ENCODE results near the gene TAF4. TPM values are rescaled to one million over a fixed set of nuclear protein-coding genes. Genes with fewer than 3 reads are reported as not detected.

TAF4 gene
- polyA plus RNA-seq, 1 donor from 2014 or later = 10.2 TPM

DNA sequence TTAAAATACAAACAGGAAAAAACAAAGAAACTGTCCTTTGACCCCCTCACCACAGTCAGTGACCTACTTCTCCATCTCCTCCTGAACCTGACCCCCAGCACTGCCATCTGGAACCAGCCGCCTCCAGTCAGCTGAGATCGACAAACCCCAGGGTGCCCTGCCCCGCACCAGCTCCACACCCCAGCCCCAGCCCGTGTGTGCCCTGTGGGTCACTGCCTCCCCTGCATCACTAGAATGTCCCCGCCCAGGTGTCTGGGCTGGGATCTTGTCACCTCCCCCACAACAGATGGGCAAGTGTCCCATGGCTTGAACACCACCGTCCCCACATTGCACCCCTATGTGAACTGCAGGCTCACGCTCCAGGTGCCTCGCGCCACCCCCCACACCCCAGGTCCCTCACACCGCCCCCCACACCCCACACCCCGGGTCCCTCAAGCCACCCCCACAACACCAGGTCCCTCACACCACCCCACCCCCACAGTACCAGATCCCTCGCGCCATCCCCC, 13.3 kb downstream of the TAF4 start:
- Histone ChIP-seq H3K27ac (ENCODE audit: low read length) (no peak overlapping the region), H3K9me2 (ENCODE audit: insufficient read depth, low read length) (no peaks in the 10 kb centered on the region), H2AFZ (ENCODE audit: low read depth, low read length) (no peak overlapping the region), H3K27me3 (ENCODE audit: insufficient read depth, low read depth, low read length) (no peaks in the 10 kb centered on the region), H3K9me3 (ENCODE audit: low read length) (no peaks in the 10 kb centered on the region), H3K36me3 (ENCODE audit: insufficient read depth, low read length) (peaks cover 11% of the 10 kb centered on the region), H3K79me2 (replicated peaks; ENCODE audit: insufficient read depth, low read length) (peaks cover 59% of the 10 kb centered on the region), H3F3A (ENCODE audit: insufficient read depth, low read length, poor library complexity, severe bottlenecking) (no peaks in the 10 kb centered on the region), H3K9ac (ENCODE audit: low read length) (no peak overlapping the region), H3K4me2 (ENCODE audit: low read length) (no peak overlapping the region), H3K4me3 (ENCODE audit: low read length) (no peak overlapping the region), H4K20me1 (ENCODE audit: insufficient read depth) (no peaks in the 10 kb centered on the region)
- TF ChIP-seq EP300 (conservative IDR thresholded peaks at IDR 0.05; ENCODE audit: poor library complexity, severe bottlenecking) (no peak), SMC3 (conservative IDR thresholded peaks at IDR 0.05; ENCODE audit: poor library complexity) (no peak), EZH2 (IDR thresholded peaks at IDR 0.05; ENCODE audit: borderline replicate concordance, insufficient read depth, low read length, poor library complexity, severe bottlenecking) (no peak), POLR2AphosphoS5 (IDR thresholded peaks at IDR 0.05) (no peak), MXI1 (conservative IDR thresholded peaks at IDR 0.05; ENCODE audit: poor library complexity, severe bottlenecking) (no peak), RAD21 (conservative IDR thresholded peaks at IDR 0.05) (no peak), TAF1 (IDR thresholded peaks at IDR 0.05; ENCODE audit: low read depth) (no peak)
- TF ChIP-seq, protein P1, sequence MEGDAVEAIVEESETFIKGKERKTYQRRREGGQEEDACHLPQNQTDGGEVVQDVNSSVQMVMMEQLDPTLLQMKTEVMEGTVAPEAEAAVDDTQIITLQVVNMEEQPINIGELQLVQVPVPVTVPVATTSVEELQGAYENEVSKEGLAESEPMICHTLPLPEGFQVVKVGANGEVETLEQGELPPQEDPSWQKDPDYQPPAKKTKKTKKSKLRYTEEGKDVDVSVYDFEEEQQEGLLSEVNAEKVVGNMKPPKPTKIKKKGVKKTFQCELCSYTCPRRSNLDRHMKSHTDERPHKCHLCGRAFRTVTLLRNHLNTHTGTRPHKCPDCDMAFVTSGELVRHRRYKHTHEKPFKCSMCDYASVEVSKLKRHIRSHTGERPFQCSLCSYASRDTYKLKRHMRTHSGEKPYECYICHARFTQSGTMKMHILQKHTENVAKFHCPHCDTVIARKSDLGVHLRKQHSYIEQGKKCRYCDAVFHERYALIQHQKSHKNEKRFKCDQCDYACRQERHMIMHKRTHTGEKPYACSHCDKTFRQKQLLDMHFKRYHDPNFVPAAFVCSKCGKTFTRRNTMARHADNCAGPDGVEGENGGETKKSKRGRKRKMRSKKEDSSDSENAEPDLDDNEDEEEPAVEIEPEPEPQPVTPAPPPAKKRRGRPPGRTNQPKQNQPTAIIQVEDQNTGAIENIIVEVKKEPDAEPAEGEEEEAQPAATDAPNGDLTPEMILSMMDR (IDR thresholded peaks at IDR 0.05; ENCODE audit: poor library complexity, severe bottlenecking) = no peak
- TF ChIP-seq, protein P2, sequence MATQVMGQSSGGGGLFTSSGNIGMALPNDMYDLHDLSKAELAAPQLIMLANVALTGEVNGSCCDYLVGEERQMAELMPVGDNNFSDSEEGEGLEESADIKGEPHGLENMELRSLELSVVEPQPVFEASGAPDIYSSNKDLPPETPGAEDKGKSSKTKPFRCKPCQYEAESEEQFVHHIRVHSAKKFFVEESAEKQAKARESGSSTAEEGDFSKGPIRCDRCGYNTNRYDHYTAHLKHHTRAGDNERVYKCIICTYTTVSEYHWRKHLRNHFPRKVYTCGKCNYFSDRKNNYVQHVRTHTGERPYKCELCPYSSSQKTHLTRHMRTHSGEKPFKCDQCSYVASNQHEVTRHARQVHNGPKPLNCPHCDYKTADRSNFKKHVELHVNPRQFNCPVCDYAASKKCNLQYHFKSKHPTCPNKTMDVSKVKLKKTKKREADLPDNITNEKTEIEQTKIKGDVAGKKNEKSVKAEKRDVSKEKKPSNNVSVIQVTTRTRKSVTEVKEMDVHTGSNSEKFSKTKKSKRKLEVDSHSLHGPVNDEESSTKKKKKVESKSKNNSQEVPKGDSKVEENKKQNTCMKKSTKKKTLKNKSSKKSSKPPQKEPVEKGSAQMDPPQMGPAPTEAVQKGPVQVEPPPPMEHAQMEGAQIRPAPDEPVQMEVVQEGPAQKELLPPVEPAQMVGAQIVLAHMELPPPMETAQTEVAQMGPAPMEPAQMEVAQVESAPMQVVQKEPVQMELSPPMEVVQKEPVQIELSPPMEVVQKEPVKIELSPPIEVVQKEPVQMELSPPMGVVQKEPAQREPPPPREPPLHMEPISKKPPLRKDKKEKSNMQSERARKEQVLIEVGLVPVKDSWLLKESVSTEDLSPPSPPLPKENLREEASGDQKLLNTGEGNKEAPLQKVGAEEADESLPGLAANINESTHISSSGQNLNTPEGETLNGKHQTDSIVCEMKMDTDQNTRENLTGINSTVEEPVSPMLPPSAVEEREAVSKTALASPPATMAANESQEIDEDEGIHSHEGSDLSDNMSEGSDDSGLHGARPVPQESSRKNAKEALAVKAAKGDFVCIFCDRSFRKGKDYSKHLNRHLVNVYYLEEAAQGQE (IDR thresholded peaks at IDR 0.05; ENCODE audit: borderline replicate concordance) = no peak

DNA sequence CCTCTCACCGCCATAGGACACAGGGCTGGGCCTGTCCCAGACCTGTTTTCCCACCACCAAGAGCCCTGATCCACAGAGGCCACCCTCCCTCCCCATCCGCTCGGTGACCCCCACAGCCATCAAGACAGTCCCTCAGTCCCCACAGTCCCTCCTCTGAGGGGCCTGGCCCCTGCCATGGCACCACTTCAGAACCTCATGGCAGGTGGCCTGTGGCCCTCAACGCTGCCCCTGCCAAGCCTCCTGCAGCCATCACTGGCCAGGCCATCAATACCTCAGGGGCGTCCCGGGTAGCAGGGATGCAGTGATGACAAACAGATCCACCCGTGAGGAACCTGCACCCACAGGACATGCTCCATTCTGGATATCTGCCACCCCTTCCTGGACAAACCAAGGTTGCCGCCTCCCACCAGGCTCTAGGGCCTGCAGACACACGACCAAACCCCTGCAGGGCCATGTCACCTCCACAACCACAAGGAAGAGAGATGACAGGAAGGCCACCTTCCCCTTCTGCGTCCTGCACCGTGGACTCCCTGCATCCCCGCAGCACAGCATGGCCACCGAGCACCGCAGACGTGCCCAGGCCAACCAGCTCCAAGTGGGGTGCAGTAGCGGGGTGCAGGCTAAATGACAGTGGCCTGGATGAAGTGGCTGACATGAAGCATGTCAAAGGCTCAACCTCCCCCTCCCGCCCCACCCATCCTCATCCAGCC, 14.0 kb downstream of the TAF4 start:
- Histone ChIP-seq H3K4me3 (ENCODE audit: low read length) (no peak overlapping the region), H3K9me2 (ENCODE audit: insufficient read depth, low read length) (no peaks in the 10 kb centered on the region), H3K27ac (ENCODE audit: low read length) (no peak overlapping the region), H3K9me3 (ENCODE audit: low read length) (no peaks in the 10 kb centered on the region), H3K27me3 (ENCODE audit: insufficient read depth, low read depth, low read length) (no peaks in the 10 kb centered on the region), H3K79me2 (replicated peaks; ENCODE audit: insufficient read depth, low read length) (peaks cover 52% of the 10 kb centered on the region), H2AFZ (ENCODE audit: low read depth, low read length) (no peak overlapping the region), H3K4me2 (ENCODE audit: low read length) (no peak overlapping the region), H3K36me3 (ENCODE audit: insufficient read depth, low read length) (peaks cover 11% of the 10 kb centered on the region), H3K9ac (ENCODE audit: low read length) (no peak overlapping the region), H4K20me1 (ENCODE audit: insufficient read depth) (no peaks in the 10 kb centered on the region), H3F3A (ENCODE audit: insufficient read depth, low read length, poor library complexity, severe bottlenecking) (no peaks in the 10 kb centered on the region)
- TF ChIP-seq, protein P1 (IDR thresholded peaks at IDR 0.05; ENCODE audit: poor library complexity, severe bottlenecking) = no peak
- no peak for TF ChIP-seq POLR2AphosphoS5 (IDR thresholded peaks at IDR 0.05)
- no peak for TF ChIP-seq MXI1 (conservative IDR thresholded peaks at IDR 0.05; ENCODE audit: poor library complexity, severe bottlenecking)
- TF ChIP-seq SMC3 (conservative IDR thresholded peaks at IDR 0.05; ENCODE audit: poor library complexity) = no peak
- TF ChIP-seq, protein P2 (IDR thresholded peaks at IDR 0.05; ENCODE audit: borderline replicate concordance) = no peak
- no peak for TF ChIP-seq EZH2 (IDR thresholded peaks at IDR 0.05; ENCODE audit: borderline replicate concordance, insufficient read depth, low read length, poor library complexity, severe bottlenecking)
- no peak for TF ChIP-seq EP300 (conservative IDR thresholded peaks at IDR 0.05; ENCODE audit: poor library complexity, severe bottlenecking)
- TF ChIP-seq TAF1 (IDR thresholded peaks at IDR 0.05; ENCODE audit: low read depth) = no peak
- no peak for TF ChIP-seq RAD21 (conservative IDR thresholded peaks at IDR 0.05)
